ENCODE measurements around the gene ARMC6. TPM values are rescaled to one million over a fixed set of nuclear protein-coding genes. Genes with fewer than 3 reads are reported as not detected.

ARMC6 gene
- total and polyA plus RNA-seq, 2 experiments from 2014 or later, result 23.9 to 45.0 TPM

DNA sequence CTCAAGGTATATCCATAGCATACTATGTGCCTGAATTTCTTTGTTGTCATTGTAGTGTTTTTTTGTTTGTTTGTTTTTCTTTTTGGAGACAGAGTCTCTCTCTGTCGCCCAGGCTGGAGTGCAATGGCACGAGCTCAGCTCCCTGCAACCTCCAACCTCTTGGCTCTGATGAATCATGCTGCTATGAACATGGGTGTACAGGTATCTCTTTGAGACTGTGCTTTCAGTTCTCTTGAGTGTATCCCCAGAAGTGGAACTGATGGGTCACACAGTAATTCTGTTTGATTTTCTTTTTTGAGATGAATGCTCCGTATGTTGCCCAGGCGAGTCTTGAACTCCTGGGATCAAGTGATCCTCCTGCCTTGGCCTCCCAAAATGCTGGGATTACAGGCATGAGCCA lies 16.7 kb downstream of the ARMC6 start:
- DNase-seq, result no peak
- Histone ChIP-seq H3K79me2 (ENCODE audit: insufficient read depth) (no peaks in the 10 kb centered on the region), H3K4me2 (ENCODE audit: unreplicated experiment) (no peak overlapping the region), H3K9ac (no peak overlapping the region), H3K9me2 (ENCODE audit: insufficient read depth) (no peaks in the 10 kb centered on the region), H3K36me3 (ENCODE audit: low read depth) (no peaks in the 10 kb centered on the region), H4K20me1 (ENCODE audit: insufficient read depth) (no peaks in the 10 kb centered on the region), H3K27ac (no peak overlapping the region), H3F3A (ENCODE audit: insufficient read depth) (no peaks in the 10 kb centered on the region), H3K27me3 (replicated peaks; ENCODE audit: insufficient read depth) (no peaks in the 10 kb centered on the region), H3K4me1 (ENCODE audit: insufficient read depth) (no peaks in the 10 kb centered on the region), H3K9me3 (ENCODE audit: low read depth) (no peaks in the 10 kb centered on the region), H3K4me3 (no peak overlapping the region), H2AFZ (no peak overlapping the region)
- TF ChIP-seq EZH2 (IDR thresholded peaks at IDR 0.05; ENCODE audit: insufficient read depth, poor library complexity, severe bottlenecking) (no peak), EZH2phosphoT487 (IDR thresholded peaks at IDR 0.05; ENCODE audit: insufficient read depth, low read depth) (no peak)
- 94 to 95% methylated on average over 4 of the region's 4 CpGs for WGBS, 2 experiments (ENCODE audit: low coverage in 1 of 2, low lambda C conversion rate in 2 of 2, missing lambda C conversion rate in 2 of 2)
- in situ Hi-C loops (cut with MboI), result no loop called here

GRCh38 chr19:19050731-19051130 lies 17.3 kb downstream of the ARMC6 start:
- Histone ChIP-seq H3K36me3 (ENCODE audit: low read depth) (no peaks in the 10 kb centered on the region), H3K27me3 (replicated peaks; ENCODE audit: insufficient read depth) (no peaks in the 10 kb centered on the region), H3K79me2 (ENCODE audit: insufficient read depth) (no peaks in the 10 kb centered on the region), H3K4me1 (ENCODE audit: insufficient read depth) (no peaks in the 10 kb centered on the region), H2AFZ (no peak overlapping the region), H3K4me2 (ENCODE audit: unreplicated experiment) (no peak overlapping the region), H3K27ac (no peak overlapping the region), H3F3A (ENCODE audit: insufficient read depth) (no peaks in the 10 kb centered on the region), H4K20me1 (ENCODE audit: insufficient read depth) (no peaks in the 10 kb centered on the region), H3K9ac (no peak overlapping the region), H3K4me3 (no peak overlapping the region), H3K9me2 (ENCODE audit: insufficient read depth) (no peaks in the 10 kb centered on the region), H3K9me3 (ENCODE audit: low read depth) (no peaks in the 10 kb centered on the region)
- WGBS, 2 experiments (ENCODE audit: low coverage in 1 of 2, low lambda C conversion rate in 2 of 2, missing lambda C conversion rate in 2 of 2), result 96 to 98% methylated on average over 2 of the region's 2 CpGs
- in situ Hi-C loops (cut with MboI), result no loop called here
- no peak for DNase-seq
- no peak for TF ChIP-seq EZH2phosphoT487 (IDR thresholded peaks at IDR 0.05; ENCODE audit: insufficient read depth, low read depth)
- no peak for TF ChIP-seq EZH2 (IDR thresholded peaks at IDR 0.05; ENCODE audit: insufficient read depth, poor library complexity, severe bottlenecking)

GRCh38 chr19:19051478-19052213 lies 18.2 kb downstream of the ARMC6 start:
- H3K4me3 ChIP-seq, result no peak overlapping the region
- H4K20me1 ChIP-seq (ENCODE audit: insufficient read depth), result no peaks in the 10 kb centered on the region
- no peaks in the 10 kb centered on the region for H3K79me2 ChIP-seq (ENCODE audit: insufficient read depth)
- H3K9me2 ChIP-seq (ENCODE audit: insufficient read depth), result no peaks in the 10 kb centered on the region
- no peak for DNase-seq
- H3K27me3 ChIP-seq (replicated peaks; ENCODE audit: insufficient read depth), result no peaks in the 10 kb centered on the region
- H3K4me2 ChIP-seq (ENCODE audit: unreplicated experiment), result no peak overlapping the region
- WGBS, 2 experiments (ENCODE audit: low coverage in 1 of 2, low lambda C conversion rate in 2 of 2, missing lambda C conversion rate in 2 of 2), result 93 to 94% methylated on average over 17 to 20 of the region's 20 CpGs
- no peak overlapping the region for H2AFZ ChIP-seq
- no peaks in the 10 kb centered on the region for H3K9me3 ChIP-seq (ENCODE audit: low read depth)
- H3F3A ChIP-seq (ENCODE audit: insufficient read depth), result no peaks in the 10 kb centered on the region
- no peak overlapping the region for H3K27ac ChIP-seq
- H3K9ac ChIP-seq, result no peak overlapping the region
- no peak for TF ChIP-seq EZH2 (IDR thresholded peaks at IDR 0.05; ENCODE audit: insufficient read depth, poor library complexity, severe bottlenecking)
- TF ChIP-seq EZH2phosphoT487 (IDR thresholded peaks at IDR 0.05; ENCODE audit: insufficient read depth, low read depth), result no peak
- H3K4me1 ChIP-seq (ENCODE audit: insufficient read depth), result no peaks in the 10 kb centered on the region
- H3K36me3 ChIP-seq (ENCODE audit: low read depth), result no peaks in the 10 kb centered on the region
- in situ Hi-C loops (cut with MboI), result no loop called here

DNA sequence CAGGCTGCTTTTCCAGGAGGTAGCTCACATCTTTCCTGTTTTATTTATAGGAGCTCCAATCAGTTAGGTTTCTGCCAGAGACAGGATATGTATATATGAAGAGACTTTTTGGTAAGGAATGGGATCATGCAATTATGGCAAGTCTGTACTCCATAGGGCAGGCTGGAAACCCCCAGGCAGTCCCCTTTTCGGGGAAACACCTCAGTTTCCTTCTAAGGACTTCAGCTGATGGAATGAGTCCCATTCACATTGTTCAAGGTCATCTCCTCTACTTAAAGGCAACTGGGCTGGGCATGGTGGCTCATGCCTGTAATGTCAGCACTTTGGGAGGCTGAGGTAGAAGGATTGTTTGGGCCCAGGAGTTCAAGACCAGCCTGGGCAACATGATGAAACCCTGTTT lies 19.5 kb downstream of the ARMC6 start:
- H3F3A ChIP-seq (ENCODE audit: insufficient read depth), result no peaks in the 10 kb centered on the region
- no peak overlapping the region for H3K9ac ChIP-seq
- H3K79me2 ChIP-seq (ENCODE audit: insufficient read depth), result no peaks in the 10 kb centered on the region
- H3K27ac ChIP-seq, result no peak overlapping the region
- H3K27me3 ChIP-seq (replicated peaks; ENCODE audit: insufficient read depth), result no peaks in the 10 kb centered on the region
- no peak overlapping the region for H3K4me3 ChIP-seq
- H4K20me1 ChIP-seq (ENCODE audit: insufficient read depth), result no peaks in the 10 kb centered on the region
- TF ChIP-seq EZH2 (IDR thresholded peaks at IDR 0.05; ENCODE audit: insufficient read depth, poor library complexity, severe bottlenecking) (no peak), EZH2phosphoT487 (IDR thresholded peaks at IDR 0.05; ENCODE audit: insufficient read depth, low read depth) (no peak)
- H3K4me2 ChIP-seq (ENCODE audit: unreplicated experiment), result no peak overlapping the region
- WGBS, 2 experiments (ENCODE audit: low coverage in 1 of 2, low lambda C conversion rate in 2 of 2, missing lambda C conversion rate in 2 of 2), result 62 to 79% methylated on average over 1 of the region's 1 CpG
- no peaks in the 10 kb centered on the region for H3K9me2 ChIP-seq (ENCODE audit: insufficient read depth)
- no peak for DNase-seq
- H3K4me1 ChIP-seq (ENCODE audit: insufficient read depth), result no peaks in the 10 kb centered on the region
- H2AFZ ChIP-seq, result no peak overlapping the region
- H3K9me3 ChIP-seq (ENCODE audit: low read depth), result no peaks in the 10 kb centered on the region
- H3K36me3 ChIP-seq (ENCODE audit: low read depth), result no peaks in the 10 kb centered on the region
- in situ Hi-C loops (cut with MboI), result no loop called here

Measured in GM23248 (cell line).